GM19372 (cell line): Measurements from ENCODE around the gene COL4A4.

Source experiments
- ATAC-seq: cut with Tn5 transposase; IDR thresholded peaks from one replicate; pipeline ENCODE4 v1.9.1; 2021; ENCODE audit warnings: mild to moderate bottlenecking, low read depth, moderate library complexity; ENCODE audit not compliant: unreplicated experiment

COL4A4 gene

GRCh38 chr2:227035711-227036367, 128.2 kb downstream of the COL4A4 start:
- no peak for ATAC-seq

DNA sequence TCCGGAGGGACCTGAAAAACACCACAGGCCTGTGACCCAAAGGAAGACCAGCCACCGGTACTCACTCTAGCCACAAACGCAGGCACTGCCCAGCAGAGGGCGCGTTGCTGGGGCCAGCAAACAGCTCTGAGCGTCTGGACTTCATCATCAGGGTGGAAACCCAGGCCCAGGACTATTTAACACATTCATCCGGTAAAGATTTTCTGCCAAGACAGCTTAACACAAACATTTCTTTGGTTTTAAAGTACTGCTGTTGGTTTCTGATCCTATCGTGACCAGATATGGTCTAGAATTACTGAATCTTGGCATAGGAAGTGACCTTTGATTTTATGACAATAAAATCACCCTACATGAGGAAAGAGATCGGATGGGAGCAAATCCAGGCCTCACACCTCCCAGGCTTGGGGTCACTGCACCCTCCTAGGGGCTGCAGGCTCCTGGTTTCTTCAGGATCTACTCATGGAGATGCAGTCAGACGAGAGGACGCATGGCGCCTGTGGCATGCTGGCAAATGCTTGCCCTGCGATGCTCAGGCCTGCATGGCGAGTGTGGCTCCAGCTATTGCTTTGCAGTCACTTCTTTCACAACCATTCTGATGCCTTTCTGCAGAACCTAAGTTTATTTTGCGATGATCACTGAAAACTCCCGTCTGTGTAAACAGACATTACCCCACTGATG, 130.4 kb downstream of the COL4A4 start:
- ATAC-seq, result peak; percentile 86

DNA sequence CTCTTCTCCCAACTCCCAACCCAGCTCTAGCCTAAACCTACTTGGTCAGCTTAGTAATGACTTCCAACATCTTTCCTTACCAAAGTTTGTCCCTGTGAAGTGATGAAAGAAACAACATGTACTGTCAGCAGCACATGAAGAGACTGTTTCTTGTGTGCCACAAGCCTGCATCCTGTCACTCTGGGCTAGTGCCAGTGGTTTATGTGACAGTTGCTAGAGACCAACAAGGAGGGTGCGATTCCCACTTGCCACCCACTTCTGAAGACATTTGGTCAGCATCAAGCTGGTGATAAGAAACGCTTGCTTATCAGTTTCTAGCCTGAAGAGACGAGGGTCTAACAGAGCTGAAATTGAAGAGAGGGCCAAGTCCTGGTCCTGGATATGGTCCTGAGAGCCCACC, 132.6 kb downstream of the COL4A4 start:
- ATAC-seq, result no peak

DNA sequence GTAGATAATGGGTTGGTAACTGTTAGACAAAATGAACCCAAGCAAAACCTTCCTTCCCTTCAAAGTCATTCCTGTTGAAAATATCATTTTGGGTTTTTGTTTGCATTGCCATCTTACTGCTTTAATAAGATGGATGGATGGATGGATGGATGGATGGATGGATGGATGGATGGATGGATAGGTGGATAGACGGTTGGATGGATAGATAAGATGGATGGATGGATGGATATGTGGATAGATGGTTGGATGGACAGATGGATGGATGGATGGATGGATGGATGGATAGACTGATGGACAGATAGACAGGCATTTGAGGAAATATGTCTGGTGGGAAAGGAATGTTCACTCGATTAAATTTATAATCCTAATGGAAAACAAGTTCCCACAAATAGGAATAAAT, 133.2 kb downstream of the COL4A4 start:
- no peak for ATAC-seq

DNA sequence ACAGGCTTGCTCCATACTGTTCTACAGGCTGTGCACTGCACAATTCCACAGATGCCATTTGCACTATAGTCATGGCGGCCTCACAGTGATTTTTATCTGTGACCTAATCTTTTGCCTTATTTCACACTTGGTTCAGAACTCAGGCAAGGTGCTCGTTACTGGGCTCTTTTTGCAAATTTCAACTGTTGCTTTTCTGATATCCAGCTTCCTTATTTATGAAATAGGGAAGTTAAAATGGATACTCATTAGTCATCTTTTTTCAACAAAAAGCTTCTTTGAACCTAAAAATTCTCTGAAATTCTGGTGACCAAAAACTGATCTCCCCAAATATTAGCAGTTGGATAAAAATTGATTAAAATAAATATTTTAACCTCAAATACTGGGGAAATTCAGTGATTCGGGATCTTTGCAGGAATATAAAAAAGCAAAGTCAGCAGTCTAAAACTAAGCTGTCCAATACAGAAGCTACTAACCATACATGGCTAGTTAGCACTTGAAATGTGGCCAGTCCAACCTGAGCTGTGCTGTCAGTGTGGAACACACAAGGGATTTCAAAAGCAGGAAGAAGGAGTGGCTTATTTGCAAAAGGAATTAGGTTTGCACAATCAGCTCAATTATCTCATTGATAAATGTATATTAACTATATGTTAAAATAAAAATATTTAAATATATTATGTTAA, 134.4 kb downstream of the COL4A4 start:
- ATAC-seq, result no peak

DNA sequence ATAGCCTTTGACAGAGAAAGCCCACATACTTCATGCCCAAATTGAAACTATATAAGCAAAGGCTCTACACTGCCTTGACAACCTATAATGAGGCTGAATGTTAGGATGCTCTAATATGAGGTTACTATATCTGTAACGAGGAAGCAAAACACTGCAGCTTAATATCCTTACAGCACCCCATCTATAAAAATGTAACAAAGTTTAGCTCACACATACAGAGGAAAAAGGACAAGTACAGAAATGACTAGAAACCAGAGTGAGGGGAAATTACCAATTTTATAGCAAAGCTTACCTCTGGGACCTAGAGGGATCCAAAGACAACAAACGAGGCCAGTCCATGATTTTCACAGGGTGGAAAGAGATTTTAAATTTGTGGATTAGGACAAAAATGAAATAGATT, 138.5 kb downstream of the COL4A4 start:
- peak; percentile 59 for ATAC-seq

DNA sequence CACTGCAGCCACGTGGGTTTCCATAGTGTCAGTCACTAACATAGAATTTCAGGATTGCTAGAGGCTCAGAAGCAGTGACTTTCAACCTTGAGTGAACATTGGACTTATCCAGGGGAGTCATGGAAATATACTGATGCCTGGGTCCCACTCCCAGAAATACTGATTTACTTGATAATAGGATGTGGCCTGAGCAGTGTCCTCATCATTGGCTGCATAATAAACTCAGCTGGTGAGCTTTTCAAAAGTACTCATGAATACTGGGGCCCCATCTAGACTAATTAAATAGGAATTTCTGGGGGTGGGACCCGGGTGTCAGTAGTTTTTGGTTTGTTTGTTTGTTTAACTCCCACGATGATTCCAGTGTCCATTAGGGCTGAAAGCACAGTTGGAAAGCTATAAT, 141.4 kb downstream of the COL4A4 start:
- ATAC-seq, result no peak

DNA sequence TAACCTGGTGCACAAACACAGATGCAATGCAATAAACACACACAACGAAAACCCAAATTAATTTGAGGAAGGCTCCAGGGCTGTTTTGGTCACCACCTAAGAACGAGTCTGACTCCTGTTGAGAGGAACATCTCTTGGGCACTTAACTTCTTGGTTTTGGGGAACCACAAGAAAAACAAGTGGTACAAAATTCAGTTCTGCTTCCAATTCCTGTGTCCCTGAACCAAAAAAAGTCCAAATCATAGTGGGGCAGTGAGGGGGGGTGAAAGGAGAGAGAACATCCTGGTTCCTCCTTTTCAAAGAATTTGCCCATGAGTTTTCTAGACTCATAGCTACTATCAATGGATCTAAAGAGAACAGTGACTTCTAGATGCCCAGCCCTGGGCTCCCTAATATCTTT, 143.6 kb downstream of the COL4A4 start:
- ATAC-seq, result no peak

DNA sequence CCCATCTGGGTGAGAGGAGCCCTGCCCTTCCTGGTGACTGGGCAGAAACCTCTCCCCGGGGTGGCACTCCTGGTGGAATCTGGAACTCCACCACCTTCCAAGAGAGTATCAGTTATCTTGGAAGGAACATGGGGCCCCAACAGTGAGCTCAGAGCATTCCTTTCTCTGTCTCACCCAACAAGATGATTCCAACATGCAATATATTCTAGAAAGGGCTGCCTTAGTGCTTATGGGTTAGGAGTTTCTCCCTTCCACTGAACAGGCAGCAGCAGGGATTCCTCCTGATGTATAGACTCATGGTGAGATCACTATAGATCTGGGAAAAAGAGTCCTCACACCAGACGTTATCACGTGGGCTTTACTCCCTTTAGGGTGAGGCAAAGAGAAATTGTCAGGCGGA, 147.1 kb downstream of the COL4A4 start:
- ATAC-seq, result no peak

DNA sequence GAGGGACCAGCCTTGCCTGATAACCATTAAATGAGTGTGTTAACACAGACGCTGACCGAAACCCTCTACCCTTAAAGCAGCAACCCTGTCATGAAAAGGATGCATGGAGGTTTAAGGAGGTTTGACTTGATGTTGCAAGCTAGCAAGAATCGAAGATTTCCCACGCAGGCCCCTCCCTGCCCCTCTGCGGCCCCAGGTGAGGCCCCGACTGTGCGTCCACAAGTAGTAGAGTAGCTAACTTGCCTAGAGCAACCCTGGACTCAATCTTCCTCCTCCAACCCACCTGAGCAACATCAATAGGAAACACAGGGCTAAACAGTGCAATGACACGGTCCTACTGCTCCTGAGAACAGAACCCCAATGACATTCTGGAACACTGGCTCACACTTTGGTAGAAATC, 150.1 kb downstream of the COL4A4 start:
- no peak for ATAC-seq

DNA sequence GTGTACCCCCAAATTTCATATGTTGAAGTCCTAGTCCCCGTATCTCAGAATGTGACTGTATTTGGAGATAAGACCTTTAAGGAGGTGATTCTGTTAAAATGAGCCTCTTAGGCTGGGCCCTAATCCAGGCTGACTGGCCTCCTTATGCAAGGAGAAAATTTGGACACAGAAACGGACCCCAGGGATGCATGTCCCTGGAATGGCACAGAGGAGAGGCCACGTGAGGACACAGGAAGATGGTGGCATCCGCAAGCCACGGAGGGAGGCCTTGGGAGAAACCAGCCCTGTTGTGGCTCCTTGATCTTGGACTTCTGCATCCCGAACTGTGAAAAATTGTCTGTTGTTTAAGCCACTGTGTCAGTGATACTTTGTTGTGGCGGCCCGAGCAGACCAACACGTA, 150.7 kb downstream of the COL4A4 start:
- no peak for ATAC-seq

GRCh38 chr2:227010433-227010832, 153.6 kb downstream of the COL4A4 start:
- no peak for ATAC-seq

GRCh38 chr2:227007940-227008339, 156.1 kb downstream of the COL4A4 start:
- ATAC-seq, result no peak

DNA sequence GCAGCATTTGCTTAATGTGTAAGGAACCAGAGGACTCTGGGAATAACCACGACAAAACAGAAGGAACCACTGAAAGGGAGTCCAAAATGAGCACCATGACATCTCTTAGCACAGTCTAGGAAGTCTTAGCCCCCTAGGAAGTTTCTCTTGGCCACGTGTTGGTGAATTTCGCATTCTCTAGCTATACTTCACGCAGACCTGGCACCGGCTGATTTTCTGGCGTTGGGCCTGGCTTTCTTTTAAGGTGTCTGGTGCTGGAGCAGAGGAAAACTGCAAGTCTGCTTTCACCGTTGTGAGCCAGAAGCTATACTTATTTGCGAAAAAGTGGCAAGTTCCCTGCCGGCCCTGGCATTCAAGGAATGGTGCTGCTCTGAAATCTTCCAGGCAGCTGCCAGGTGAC, 156.9 kb downstream of the COL4A4 start:
- ATAC-seq, result no peak

- no peak for ATAC-seq
Measured at GRCh38 chr2:227006189-227006897, 157.7 kb downstream of the COL4A4 start.

DNA sequence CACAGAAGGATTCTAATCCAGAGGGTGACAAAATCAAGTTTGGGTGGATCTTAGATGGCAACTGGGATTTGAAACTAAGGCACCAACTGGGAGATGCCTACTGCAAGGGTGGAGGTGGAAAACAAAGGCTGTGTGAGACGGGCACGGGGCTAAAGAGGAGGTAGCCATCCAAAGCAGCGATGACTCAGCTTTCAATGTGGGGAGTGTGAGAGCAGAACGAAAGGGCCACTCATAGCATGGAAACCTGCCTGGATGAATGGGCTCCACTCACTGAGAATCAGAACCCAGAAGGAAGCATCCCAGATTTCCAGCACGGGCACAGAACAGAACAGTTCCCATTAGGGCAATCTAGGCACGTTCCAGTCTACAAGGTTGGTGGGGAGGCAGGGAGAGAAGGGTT, 159.5 kb downstream of the COL4A4 start:
- no peak for ATAC-seq

DNA sequence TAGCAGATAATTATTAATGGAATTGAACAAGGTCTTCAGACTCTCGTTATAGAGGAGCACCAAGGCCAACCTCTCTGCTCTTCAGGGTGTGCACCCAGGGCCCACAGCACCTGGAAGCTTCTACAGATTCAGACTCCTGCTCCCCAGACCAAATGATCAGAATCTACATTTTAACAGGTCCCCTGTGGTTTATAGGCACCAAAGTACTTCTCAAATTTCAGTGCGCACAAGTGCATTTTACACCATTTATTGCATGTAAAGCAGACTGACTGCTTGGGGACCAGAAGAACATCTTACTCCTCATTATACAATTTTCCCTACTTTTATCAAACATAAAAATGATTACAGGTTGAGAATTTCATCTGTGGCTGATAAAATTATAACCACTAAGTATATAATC, 163.9 kb downstream of the COL4A4 start:
- ATAC-seq, result no peak

- no peak for ATAC-seq
Measured at GRCh38 chr2:226999661-227000060, 164.3 kb downstream of the COL4A4 start.

DNA sequence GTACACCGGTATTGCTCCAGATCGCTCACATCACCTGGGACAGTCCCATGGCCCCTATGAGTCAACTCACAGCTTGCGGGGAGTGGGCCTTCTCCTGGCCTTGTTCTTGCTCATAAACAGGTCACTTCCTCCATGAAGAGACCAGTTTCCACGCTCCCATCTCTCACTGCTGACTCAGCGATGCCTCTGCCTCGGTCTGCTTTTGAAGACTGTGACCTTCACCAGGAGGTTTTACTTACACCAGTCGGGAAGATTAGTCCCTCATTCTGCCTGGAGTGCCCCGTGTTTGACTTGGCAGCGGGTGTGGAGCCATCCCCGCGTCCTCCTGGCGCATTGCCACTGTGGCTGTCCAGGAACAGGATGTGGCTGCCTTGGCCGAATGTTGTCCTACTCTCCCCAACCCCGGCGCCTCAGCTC, 168.4 kb downstream of the COL4A4 start:
- no peak for ATAC-seq

GRCh38 chr2:226994775-226995174, 169.2 kb downstream of the COL4A4 start:
- no peak for ATAC-seq

DNA sequence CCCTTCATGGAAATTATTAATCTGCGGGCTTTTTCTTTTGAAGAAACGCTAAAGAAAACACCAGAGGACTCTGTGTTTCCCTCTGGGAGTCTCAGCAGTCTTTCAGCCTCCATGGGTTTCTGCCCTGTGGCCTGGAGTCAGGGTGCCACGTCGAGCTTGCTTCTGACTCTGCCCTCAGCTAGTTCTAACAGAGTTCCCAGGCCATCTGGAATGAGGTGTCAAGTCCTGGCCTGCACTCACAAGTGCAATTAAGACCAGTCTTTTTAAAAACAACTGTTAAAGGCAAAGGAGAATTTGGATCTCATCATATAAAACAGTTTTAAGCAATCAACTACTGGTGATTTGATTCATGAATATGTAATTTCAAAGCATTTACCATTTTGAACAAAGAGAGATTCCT, 170.8 kb downstream of the COL4A4 start:
- ATAC-seq, result no peak
